Body of pancreas (tissue), 4 donors: ENCODE data around the gene ABCA10.

ENCODE experiments used
- POLR2A ChIP-seq, 3 donors: fragments of 450-650 bp; IDR thresholded peaks; one replicate each; pipeline ENCODE4 v1.6.1; 2016; ENCODE audit warnings: antibody characterized with exemption in 3 of 3, mild to moderate bottlenecking in 2 of 3
- TF ChIP-seq, protein P1 (sequence below), 7 experiments: fragments of 450-650 bp in 4 of 7; fragments of 200-600 bp in 3 of 7; sonication (generic) in 3 of 7; IDR thresholded peaks; one replicate each; pipeline ENCODE4 v1.5.1; 2016 to 2019; ENCODE audit warnings: antibody characterized with exemption in 7 of 7

GRCh38 chr17:69250641-69251040 is 22.0 kb upstream of the ABCA10 start:
- TF ChIP-seq, protein P1, sequence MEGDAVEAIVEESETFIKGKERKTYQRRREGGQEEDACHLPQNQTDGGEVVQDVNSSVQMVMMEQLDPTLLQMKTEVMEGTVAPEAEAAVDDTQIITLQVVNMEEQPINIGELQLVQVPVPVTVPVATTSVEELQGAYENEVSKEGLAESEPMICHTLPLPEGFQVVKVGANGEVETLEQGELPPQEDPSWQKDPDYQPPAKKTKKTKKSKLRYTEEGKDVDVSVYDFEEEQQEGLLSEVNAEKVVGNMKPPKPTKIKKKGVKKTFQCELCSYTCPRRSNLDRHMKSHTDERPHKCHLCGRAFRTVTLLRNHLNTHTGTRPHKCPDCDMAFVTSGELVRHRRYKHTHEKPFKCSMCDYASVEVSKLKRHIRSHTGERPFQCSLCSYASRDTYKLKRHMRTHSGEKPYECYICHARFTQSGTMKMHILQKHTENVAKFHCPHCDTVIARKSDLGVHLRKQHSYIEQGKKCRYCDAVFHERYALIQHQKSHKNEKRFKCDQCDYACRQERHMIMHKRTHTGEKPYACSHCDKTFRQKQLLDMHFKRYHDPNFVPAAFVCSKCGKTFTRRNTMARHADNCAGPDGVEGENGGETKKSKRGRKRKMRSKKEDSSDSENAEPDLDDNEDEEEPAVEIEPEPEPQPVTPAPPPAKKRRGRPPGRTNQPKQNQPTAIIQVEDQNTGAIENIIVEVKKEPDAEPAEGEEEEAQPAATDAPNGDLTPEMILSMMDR (IDR thresholded peaks at IDR 0.05), result no peak
- no peak for TF ChIP-seq POLR2A (IDR thresholded peaks at IDR 0.05)
